Activated CD4-positive, alpha-beta memory T cell treated with anti-CD3 and anti-CD28 coated beads for 36 hours (primary cell): Measurements from ENCODE around the gene ZNF45. TPM values are rescaled to one million over a fixed set of nuclear protein-coding genes. Genes with fewer than 3 reads are reported as not detected.
"Not testable (repeated sequence)": the region's sequence is repeated elsewhere in the genome, so short reads cannot be mapped to it uniquely, and the experiment has no call there.

Source experiments
- CTCF ChIA-PET: fragments of 350-600 bp; sonication (Branson Sonifier 250); formaldehyde crosslinking; loops from one replicate; lab custom pipeline; 2021; ENCODE audit warnings: antibody characterized with exemption, inconsistent platforms; lab: Charles Lee
- POLR2A ChIA-PET: fragments of 350-600 bp; sonication (Branson Sonifier 250); formaldehyde crosslinking; loops from one replicate; lab custom pipeline; 2021; ENCODE audit warnings: antibody characterized with exemption; lab: Charles Lee
- DNase-seq: peaks from one replicate; pipeline ENCODE4 v3.0.0-alpha.2; 2020
- H3K27ac Mint-ChIP-seq: one replicate; pipeline ENCODE4 v1.8.0; 2021; ENCODE audit warnings: mixed read lengths
- H3K27me3 Mint-ChIP-seq: one replicate; pipeline ENCODE4 v1.8.0; 2021; ENCODE audit warnings: mixed read lengths
- H3K36me3 Mint-ChIP-seq: one replicate; pipeline ENCODE4 v1.8.0; 2021; ENCODE audit warnings: mixed read lengths
- H3K4me1 Mint-ChIP-seq: one replicate; pipeline ENCODE4 v1.8.0; 2021; ENCODE audit warnings: low read depth, mixed read lengths
- H3K4me3 Mint-ChIP-seq: one replicate; pipeline ENCODE4 v1.8.0; 2021; ENCODE audit warnings: mild to moderate bottlenecking, mixed read lengths
- H3K9me3 Mint-ChIP-seq: one replicate; pipeline ENCODE4 v1.8.0; 2021; ENCODE audit warnings: mixed read lengths
- intact Hi-C: fragments of 100-400 bp; cut with micrococcal nuclease; formaldehyde crosslinking; loops from one replicate; pipeline ENCODE4 v1.15.1; 2023
- total RNA-seq, 2 experiments: library from RNA; stranded (reverse); gene quantifications; one replicate each; pipeline ENCODE4 v1.2.3, GENCODE V29; 2021

Gene ZNF45
- total RNA-seq, 2 experiments from 2014 or later, result 7.7 to 9.6 TPM

- H3K27ac Mint-ChIP-seq, H3K4me3 Mint-ChIP-seq, CTCF ChIA-PET, H3K4me1 Mint-ChIP-seq, DNase-seq: not testable (repeated sequence)
- Mint-ChIP-seq H3K27me3 (peaks cover 23% of the 10 kb centered on the region), H3K36me3 (peaks cover 27% of the 10 kb centered on the region), H3K9me3 (peaks cover 41% of the 10 kb centered on the region)
- intact Hi-C loops, result loop anchor here (2.0 kb wide), 1 partner anchor 53 kb away; the partner anchor contains the start of gene ZNF230
- POLR2A ChIA-PET, result interaction anchor here (1.3 kb wide), 1 partner anchor 15 kb away, joined by 3 read pairs; the partner anchor contains the start of gene ZNF45
These were observed 14.7 kb upstream of the ZNF45 start for GRCh38 chr19:43949803-43950202.

- CTCF ChIA-PET, H3K4me1 Mint-ChIP-seq, intact Hi-C loops, H3K4me3 Mint-ChIP-seq, DNase-seq, POLR2A ChIA-PET, H3K27ac Mint-ChIP-seq: not testable (repeated sequence)
- H3K36me3 Mint-ChIP-seq, result peaks cover 24% of the 10 kb centered on the region
- peaks cover 24% of the 10 kb centered on the region for H3K27me3 Mint-ChIP-seq
- peaks cover 40% of the 10 kb centered on the region for H3K9me3 Mint-ChIP-seq
These were observed 12.3 kb upstream of the ZNF45 start for GRCh38 chr19:43947412-43947811.

DNA sequence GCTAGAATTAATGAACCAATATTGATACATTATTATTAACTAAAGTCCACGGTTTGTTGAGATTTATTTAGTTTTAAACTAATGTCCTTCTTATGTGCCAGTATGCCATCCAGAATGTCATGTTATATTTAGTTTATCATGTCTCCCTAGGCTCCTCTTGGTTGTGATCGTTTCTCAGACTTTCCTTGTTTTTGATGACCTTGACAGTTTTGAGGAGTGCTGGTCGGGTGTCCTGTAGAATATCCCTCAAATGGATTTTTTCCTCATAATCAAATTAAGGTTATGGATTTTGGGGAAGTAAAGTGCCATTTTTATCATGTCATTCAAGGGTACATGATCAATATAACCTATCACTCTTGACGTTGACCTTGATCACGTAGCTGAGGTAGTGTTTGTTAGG is 6.1 kb upstream of the ZNF45 start:
- H3K27ac Mint-ChIP-seq, result no peak overlapping the region
- H3K4me1 Mint-ChIP-seq, result no peaks in the 10 kb centered on the region
- CTCF ChIA-PET, result no interaction called here
- DNase-seq, result no peak
- intact Hi-C loops, result no loop called here
- peaks cover 11% of the 10 kb centered on the region for H3K27me3 Mint-ChIP-seq
- POLR2A ChIA-PET, result no interaction called here
- no peak overlapping the region for H3K4me3 Mint-ChIP-seq
- H3K9me3 Mint-ChIP-seq, result peaks cover 11% of the 10 kb centered on the region
- H3K36me3 Mint-ChIP-seq, result peaks cover 4% of the 10 kb centered on the region

- DNase-seq, result no peak
- intact Hi-C loops, result no loop called here
- CTCF ChIA-PET, result no interaction called here
- POLR2A ChIA-PET, result no interaction called here
- Mint-ChIP-seq H3K4me1 (no peaks in the 10 kb centered on the region), H3K9me3 (peaks cover 6% of the 10 kb centered on the region), H3K36me3 (no peaks in the 10 kb centered on the region), H3K27me3 (peaks cover 7% of the 10 kb centered on the region), H3K4me3 (no peak overlapping the region), H3K27ac (no peak overlapping the region)
These were observed 5.6 kb upstream of the ZNF45 start for GRCh38 chr19:43940719-43941118.

GRCh38 chr19:43939557-43940260 is 4.6 kb upstream of the ZNF45 start:
- intact Hi-C loops, result loop anchor here (10.0 kb wide), 1 partner anchor 155 kb away; the partner anchor contains the start of gene ZNF224
- ChIA-PET CTCF (no interaction called here), POLR2A (no interaction called here)
- Mint-ChIP-seq H3K4me1 (no peaks in the 10 kb centered on the region), H3K9me3 (peaks cover 6% of the 10 kb centered on the region), H3K27me3 (peaks cover 2% of the 10 kb centered on the region), H3K4me3 (no peak overlapping the region), H3K27ac (no peak overlapping the region), H3K36me3 (no peaks in the 10 kb centered on the region)
- DNase-seq, result no peak

DNA sequence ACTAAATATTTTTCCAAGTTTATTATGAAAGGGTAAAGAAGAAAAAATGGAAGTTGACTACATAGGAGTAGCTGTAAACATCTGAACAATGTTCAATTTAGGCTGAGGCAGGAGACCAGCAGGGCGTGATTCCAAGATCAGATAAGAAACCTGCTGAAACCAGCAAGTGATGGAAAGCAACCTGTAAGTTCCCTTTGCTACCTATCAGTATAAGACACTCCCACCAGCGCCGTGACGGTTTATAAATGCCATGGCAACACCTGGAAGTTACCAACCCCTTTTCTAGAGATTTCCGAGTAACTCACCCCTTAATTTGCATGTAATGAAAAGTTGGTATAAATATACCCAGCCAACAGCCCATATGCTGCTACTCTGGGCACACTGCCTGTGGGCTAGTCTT is 1.1 kb upstream of the ZNF45 start:
- Mint-ChIP-seq H3K4me1 (peaks cover 9% of the 10 kb centered on the region), H3K9me3 (peaks cover 6% of the 10 kb centered on the region), H3K4me3 (no peak overlapping the region), H3K36me3 (peaks cover 24% of the 10 kb centered on the region), H3K27me3 (peaks cover under 1% of the 10 kb centered on the region), H3K27ac (no peak overlapping the region)
- CTCF ChIA-PET, result interaction anchor here (0.6 to 1.6 kb wide), 4 partner anchors 65 to 1466 kb away, joined by 3 to 5 read pairs (median 3); no protein-coding TSS in a partner anchor
- DNase-seq, result no peak
- intact Hi-C loops, result loop anchor here (10.0 kb wide), 1 partner anchor 159 kb away; the partner anchor contains the start of gene ZNF224
- POLR2A ChIA-PET, result no interaction called here

DNA sequence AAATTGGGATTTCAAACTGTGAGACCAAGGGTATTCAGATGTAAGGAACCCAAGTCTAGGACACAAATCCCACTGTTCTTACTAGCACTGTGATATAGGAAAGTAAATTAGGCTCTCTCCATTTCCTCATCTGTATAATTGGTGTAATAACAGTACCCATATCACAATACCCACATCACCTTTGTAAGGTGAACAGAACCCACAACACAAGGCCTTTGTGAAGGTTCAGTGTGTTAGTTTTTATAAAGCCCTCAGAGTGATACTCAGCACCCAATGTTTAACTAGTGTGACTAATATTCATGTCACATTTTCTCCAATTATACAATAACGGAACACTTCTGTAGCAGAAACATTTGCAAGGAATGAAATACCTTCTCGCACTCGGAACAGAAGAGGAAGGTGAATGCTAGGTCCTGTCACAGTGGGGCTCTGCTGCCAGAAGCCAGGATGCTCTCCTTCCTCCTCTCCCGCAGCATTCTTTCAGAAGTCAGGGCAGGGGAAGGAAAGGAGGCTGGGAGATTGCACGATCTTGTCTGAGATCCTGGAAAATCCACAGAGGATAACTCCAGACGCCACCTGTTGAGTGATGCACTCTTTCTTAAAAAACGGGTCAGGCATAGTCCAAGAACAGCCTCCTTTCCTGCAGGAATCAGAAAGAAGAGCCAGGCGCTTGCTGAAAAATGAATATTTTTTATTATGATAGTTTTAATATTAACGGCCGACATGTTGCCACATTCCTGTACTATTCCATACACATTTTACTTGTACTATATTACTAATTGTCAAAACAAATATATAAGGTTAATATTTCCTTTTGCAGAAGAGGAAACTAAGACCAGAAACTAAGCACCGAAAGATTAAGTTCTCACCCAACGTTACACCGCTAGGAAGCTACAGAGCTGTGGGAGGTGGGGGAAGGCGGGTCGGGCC is 762 bp downstream of the ZNF45 start:
- intact Hi-C loops, result loop anchor here (2.0 to 10.0 kb wide), 2 partner anchors 108 to 160 kb away; partner anchors contain the start of genes ZNF224 and ZNF283
- POLR2A ChIA-PET, result interaction anchor here (1.3 to 1.4 kb wide), 2 partner anchors 16 to 17 kb away, joined by 3 read pairs; partner anchors contain the start of gene ZNF221
- peak overlapping the region; percentile 81 for H3K27ac Mint-ChIP-seq
- H3K36me3 Mint-ChIP-seq, result peaks cover 41% of the 10 kb centered on the region
- H3K4me3 Mint-ChIP-seq, result peak overlapping the region; percentile 93
- no peak for DNase-seq
- CTCF ChIA-PET, result interaction anchor here (1.6 kb wide), 1 partner anchor 67 kb away, joined by 3 read pairs; no protein-coding TSS in a partner anchor
- peaks cover under 1% of the 10 kb centered on the region for H3K9me3 Mint-ChIP-seq
- peaks cover 9% of the 10 kb centered on the region for H3K4me1 Mint-ChIP-seq
- no peaks in the 10 kb centered on the region for H3K27me3 Mint-ChIP-seq

- Mint-ChIP-seq H3K4me1 (peaks cover 4% of the 10 kb centered on the region), H3K27me3 (no peaks in the 10 kb centered on the region), H3K36me3 (peaks cover 87% of the 10 kb centered on the region), H3K4me3 (no peak overlapping the region), H3K27ac (no peak overlapping the region), H3K9me3 (peaks cover 12% of the 10 kb centered on the region)
- DNase-seq, result no peak
- intact Hi-C loops, result no loop called here
- ChIA-PET POLR2A (no interaction called here), CTCF (no interaction called here)
These were observed 6.3 kb downstream of the ZNF45 start for GRCh38 chr19:43928820-43929219.

DNA sequence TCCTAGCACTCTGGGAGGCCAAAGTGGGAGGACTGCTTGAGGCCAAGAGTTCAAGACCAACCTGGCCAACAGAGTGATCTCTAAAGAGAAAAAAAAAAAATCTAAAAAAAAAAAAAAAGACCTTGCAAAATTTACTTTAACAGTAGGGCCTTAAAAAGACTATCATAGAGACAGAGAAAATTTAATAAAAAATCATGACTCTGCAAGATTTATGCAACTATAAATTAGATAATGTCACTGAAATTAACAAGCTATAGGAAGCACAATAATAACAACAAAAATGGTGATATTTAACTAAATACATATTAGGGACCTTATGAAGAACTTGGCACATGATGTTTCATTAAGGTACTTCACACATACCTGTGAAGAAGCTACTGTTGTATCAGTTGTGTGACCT is 11.2 kb downstream of the ZNF45 start:
- intact Hi-C loops, result no loop called here
- H3K36me3 Mint-ChIP-seq, result peaks cover 92% of the 10 kb centered on the region
- H3K27me3 Mint-ChIP-seq, result no peaks in the 10 kb centered on the region
- POLR2A ChIA-PET, result interaction anchor here (0.6 kb wide), 1 partner anchor 34 kb away, joined by 3 read pairs; no protein-coding TSS in a partner anchor
- CTCF ChIA-PET, result interaction anchor here (0.9 kb wide), 1 partner anchor 22 kb away, joined by 3 read pairs; no protein-coding TSS in a partner anchor
- no peaks in the 10 kb centered on the region for H3K4me1 Mint-ChIP-seq
- no peak for DNase-seq
- H3K9me3 Mint-ChIP-seq, result peaks cover 36% of the 10 kb centered on the region
- H3K27ac Mint-ChIP-seq, result no peak overlapping the region
- no peak overlapping the region for H3K4me3 Mint-ChIP-seq

DNA sequence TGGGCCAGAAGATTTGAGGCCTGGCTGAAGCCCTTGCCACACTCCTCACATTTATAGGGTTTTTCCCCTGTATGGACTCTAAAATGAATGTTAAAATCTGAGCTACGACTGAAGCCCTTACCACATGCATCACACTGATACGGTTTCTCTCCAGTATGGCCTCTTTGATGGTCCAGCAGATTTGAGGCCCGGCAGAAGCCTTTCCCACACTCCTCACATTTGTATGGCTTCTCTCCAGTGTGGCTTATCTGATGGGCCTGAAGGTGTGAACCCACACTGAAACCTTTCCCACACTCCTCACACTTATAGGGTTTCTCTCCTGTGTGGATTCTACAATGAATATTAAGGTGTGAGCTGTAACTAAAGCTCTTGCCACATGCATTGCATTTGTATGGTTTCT is 21.0 kb downstream of the ZNF45 start:
- H3K4me1 Mint-ChIP-seq, result no peaks in the 10 kb centered on the region
- ChIA-PET POLR2A (no interaction called here), CTCF (no interaction called here)
- H3K36me3 Mint-ChIP-seq, result peaks cover 68% of the 10 kb centered on the region
- no peak overlapping the region for H3K27ac Mint-ChIP-seq
- H3K27me3 Mint-ChIP-seq, result no peaks in the 10 kb centered on the region
- DNase-seq, result no peak
- H3K4me3 Mint-ChIP-seq, result no peak overlapping the region
- intact Hi-C loops, result no loop called here
- H3K9me3 Mint-ChIP-seq, result peaks cover 89% of the 10 kb centered on the region

- H3K27me3 Mint-ChIP-seq, result no peaks in the 10 kb centered on the region
- no peak overlapping the region for H3K4me3 Mint-ChIP-seq
- CTCF ChIA-PET, result no interaction called here
- H3K27ac Mint-ChIP-seq, result no peak overlapping the region
- POLR2A ChIA-PET, result no interaction called here
- H3K9me3 Mint-ChIP-seq, result peaks cover 89% of the 10 kb centered on the region
- H3K36me3 Mint-ChIP-seq, result peaks cover 62% of the 10 kb centered on the region
- DNase-seq, result no peak
- intact Hi-C loops, result no loop called here
- no peaks in the 10 kb centered on the region for H3K4me1 Mint-ChIP-seq
These were observed 21.7 kb downstream of the ZNF45 start for GRCh38 chr19:43913383-43913782.

DNA sequence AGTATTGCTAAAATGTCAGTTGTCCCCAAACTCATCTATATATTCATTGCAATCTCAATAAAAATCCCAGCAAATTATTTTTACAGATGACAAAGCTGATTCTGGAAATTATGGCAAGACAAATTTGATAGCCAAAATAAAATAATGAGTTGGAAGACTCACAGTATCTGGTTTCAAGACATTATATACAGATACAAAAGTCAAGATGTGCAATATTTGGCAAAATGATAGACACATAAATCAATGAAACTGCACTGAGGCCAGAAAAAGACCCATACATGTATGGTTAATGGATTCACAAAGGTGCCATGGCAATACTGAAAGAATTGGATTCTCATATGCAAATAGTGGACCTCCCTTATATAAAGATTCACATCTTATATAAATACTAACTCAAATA is 24.2 kb downstream of the ZNF45 start:
- intact Hi-C loops, result no loop called here
- ChIA-PET CTCF (no interaction called here), POLR2A (no interaction called here)
- Mint-ChIP-seq H3K27ac (no peak overlapping the region), H3K4me1 (no peaks in the 10 kb centered on the region), H3K36me3 (peaks cover 41% of the 10 kb centered on the region), H3K27me3 (no peaks in the 10 kb centered on the region), H3K9me3 (peaks cover 90% of the 10 kb centered on the region), H3K4me3 (no peak overlapping the region)
- DNase-seq, result no peak
